Activated CD4-positive, alpha-beta T cell treated with anti-CD3 and anti-CD28 coated beads, Interleukin-2, Interleukin-6, amounts not matched to agents 100 ng/mL and 50 ng/mL, durations not matched to agents 16 hours and 8 hours (primary cell): Measurements from ENCODE around the gene CAMK1D.
A peak's percentile ranks its signal among the peaks of the same experiment; 100 is the strongest.
"Not testable (repeated sequence)": the region's sequence is repeated elsewhere in the genome, so short reads cannot be mapped to it uniquely, and the experiment has no call there.

Experiments used
- DNase-seq: peaks from one replicate; pipeline ENCODE4 v3.0.0-alpha.2; 2020

CAMK1D gene

GRCh38 chr10:12705943-12706342 lies 356.6 kb downstream of the CAMK1D start:
- DNase-seq, result no peak

GRCh38 chr10:12707461-12708185 lies 358.3 kb downstream of the CAMK1D start:
- peak; percentile 62 for DNase-seq

- DNase-seq, result no peak
Observed at GRCh38 chr10:12709000-12709401, 359.7 kb downstream of the CAMK1D start.

GRCh38 chr10:12709521-12709963 lies 360.2 kb downstream of the CAMK1D start:
- no peak for DNase-seq

GRCh38 chr10:12710157-12710556 lies 360.8 kb downstream of the CAMK1D start:
- DNase-seq, result no peak

- DNase-seq, result peak; percentile 90
Observed at GRCh38 chr10:12710594-12711349, 361.4 kb downstream of the CAMK1D start.

- DNase-seq, result no peak
Observed at GRCh38 chr10:12711350-12711708, 362.0 kb downstream of the CAMK1D start.

- peak; percentile 40 for DNase-seq
Observed at GRCh38 chr10:12712293-12712983, 363.1 kb downstream of the CAMK1D start.

GRCh38 chr10:12712984-12713316 lies 363.6 kb downstream of the CAMK1D start:
- DNase-seq, result not testable (repeated sequence)

- DNase-seq, result no peak
Observed at GRCh38 chr10:12716042-12716441, 366.7 kb downstream of the CAMK1D start.

- DNase-seq, result peak; percentile 48
Observed at GRCh38 chr10:12717981-12718707, 368.8 kb downstream of the CAMK1D start.

GRCh38 chr10:12719365-12719764 lies 370.0 kb downstream of the CAMK1D start:
- peak; percentile 44 for DNase-seq

GRCh38 chr10:12720217-12720981 lies 371.1 kb downstream of the CAMK1D start:
- DNase-seq, result peak; percentile 50

- no peak for DNase-seq
Observed at GRCh38 chr10:12721334-12721733, 372.0 kb downstream of the CAMK1D start.

- no peak for DNase-seq
Observed at GRCh38 chr10:12723220-12723619, 373.9 kb downstream of the CAMK1D start.

- no peak for DNase-seq
Observed at GRCh38 chr10:12724807-12725579, 375.6 kb downstream of the CAMK1D start.

- not testable (repeated sequence) for DNase-seq
Observed at GRCh38 chr10:12725580-12725888, 376.2 kb downstream of the CAMK1D start.

- DNase-seq, result peak; percentile 80
Observed at GRCh38 chr10:12726971-12727831, 377.9 kb downstream of the CAMK1D start.

GRCh38 chr10:12727832-12728215 lies 378.5 kb downstream of the CAMK1D start:
- DNase-seq, result no peak

GRCh38 chr10:12728494-12728893 lies 379.1 kb downstream of the CAMK1D start:
- no peak for DNase-seq

GRCh38 chr10:12729885-12730284 lies 380.5 kb downstream of the CAMK1D start:
- peak; percentile 20 for DNase-seq
